HG03571 (cell line): Measurements from ENCODE around the gene HYDIN.
"Not testable (repeated sequence)": the region's sequence is repeated elsewhere in the genome, so short reads cannot be mapped to it uniquely, and the experiment has no call there.

Experiments
- ATAC-seq: cut with Tn5 transposase; IDR thresholded peaks from one replicate; pipeline ENCODE4 v1.9.1; 2021; ENCODE audit not compliant: unreplicated experiment

Gene HYDIN

DNA sequence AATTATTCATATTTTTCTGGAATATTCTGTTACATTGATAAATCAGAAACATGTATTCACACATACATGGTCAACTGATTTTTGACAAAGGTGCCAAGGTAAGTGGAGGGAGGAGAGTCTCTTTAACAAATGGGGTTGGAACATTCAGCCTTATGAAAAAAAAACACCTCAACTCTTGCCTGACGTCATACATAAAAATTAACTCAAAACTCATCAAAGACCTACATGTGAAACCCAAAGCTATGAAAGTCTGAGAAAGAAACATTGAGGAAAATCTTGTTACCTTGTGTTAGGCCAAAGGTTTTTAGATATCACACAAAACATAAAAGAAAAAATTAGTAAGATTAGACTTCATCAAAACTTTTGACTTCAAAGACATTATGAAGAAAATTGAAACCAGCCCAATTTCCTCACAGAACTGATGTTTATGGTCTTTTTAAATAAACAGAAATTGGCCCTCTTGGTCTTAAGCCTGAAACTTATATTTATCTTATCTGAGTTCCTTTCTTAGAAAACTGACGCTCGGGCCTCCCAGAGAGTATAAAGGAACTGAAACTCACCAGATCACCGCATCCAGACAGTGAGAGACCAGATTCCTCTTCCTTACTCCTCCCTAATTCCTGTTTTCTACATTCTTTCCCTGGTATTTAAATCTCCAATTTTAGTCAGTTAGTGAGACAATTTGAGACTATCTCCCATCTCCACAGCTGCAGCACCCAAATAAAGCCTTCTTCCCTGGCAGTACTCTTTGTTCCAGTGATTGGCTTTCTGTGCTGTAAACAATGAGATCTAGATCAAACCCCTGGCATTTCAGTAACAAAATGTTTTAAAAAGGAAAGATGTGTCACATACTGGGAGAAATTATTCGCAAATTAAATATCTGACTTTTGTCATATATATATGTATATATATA, 4.0 kb downstream of the HYDIN start:
- ATAC-seq: no peak

DNA sequence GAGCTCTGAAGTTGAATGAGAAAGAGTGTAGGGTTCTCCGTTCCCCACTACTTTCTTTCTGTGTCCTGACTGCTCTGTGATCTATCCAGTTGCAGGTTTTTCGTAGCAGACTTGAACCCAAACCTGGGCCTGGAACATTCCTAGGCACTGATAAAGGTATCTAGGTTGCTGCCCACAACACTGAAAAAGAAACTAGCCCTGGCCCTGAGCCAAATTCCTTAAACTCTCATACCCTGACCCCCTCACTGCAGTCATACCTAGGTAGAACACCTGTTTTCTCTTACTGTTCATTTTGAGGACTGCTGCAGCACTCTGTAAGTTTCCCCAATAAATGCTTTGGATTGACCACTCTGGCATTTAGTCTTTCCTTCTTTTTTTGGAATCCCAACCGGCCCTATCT, 5.4 kb downstream of the HYDIN start:
- no peak for ATAC-seq

GRCh38 chr16:71218306-71218963, 12.1 kb downstream of the HYDIN start:
- ATAC-seq: no peak

GRCh38 chr16:71217506-71217905, 13.0 kb downstream of the HYDIN start:
- no peak for ATAC-seq

GRCh38 chr16:71216714-71217113, 13.8 kb downstream of the HYDIN start:
- no peak for ATAC-seq

DNA sequence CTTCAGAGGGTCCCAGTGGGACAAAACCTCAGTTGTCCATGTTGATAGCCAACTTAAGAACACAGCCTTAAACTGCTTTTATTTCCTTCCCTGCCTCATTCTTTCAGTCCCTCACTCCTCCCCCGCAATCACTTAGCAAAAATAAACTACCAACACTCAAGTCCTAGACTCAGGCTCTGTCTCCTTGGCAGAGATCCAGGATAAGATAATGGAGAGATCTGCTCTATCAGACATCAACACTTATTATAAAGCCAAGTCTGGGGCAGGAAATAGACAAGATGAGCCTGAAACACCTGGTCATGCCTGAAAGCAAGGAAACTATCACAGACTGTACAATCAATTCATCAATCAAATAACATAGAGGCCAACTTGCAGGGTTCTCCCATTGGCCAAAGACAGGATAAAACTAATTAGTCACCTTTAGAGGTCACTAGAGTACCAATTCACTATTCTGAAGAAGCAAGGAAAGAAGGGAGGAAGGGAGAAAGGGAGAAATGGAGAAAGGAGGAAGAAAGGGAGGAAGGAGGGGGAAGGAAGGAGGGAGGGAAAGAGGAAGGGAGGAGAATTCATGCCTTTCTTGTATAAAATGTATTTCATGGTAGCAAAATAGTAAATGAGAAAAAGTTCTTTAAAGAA, 15.7 kb downstream of the HYDIN start:
- no peak for ATAC-seq

DNA sequence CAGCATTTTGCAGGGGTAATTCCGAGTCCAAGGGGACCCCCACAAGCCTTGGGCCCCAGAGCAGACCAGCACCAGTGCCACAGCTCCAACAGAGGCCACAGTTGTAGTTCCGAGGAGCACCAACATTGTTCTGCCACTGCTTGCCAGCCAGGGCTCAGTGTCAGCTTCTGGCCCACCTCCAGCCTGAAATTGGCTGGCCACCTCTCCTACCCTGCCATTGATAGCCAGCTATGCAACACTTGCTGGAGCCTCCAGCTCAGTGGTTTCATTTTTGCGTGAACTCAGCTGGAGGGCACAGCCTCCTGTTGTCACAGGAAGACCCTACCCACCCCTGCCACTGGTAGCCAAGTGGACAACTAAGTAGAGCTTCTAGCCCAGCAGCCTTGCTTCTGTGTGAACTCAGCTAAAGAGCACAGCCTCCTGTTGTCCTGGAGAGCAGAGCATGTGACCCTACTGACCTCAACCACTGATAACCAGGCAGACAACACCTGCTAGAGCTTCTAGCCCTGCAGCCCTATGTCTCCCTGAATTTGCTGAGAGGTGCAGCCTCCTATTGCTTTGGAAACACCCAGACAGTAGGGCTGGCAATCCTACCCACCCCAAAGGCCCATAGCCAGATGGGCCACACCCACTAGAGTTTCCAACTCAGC, 24.9 kb downstream of the HYDIN start:
- no peak for ATAC-seq

- ATAC-seq: no peak
Observed at GRCh38 chr16:71203631-71204030, 26.9 kb downstream of the HYDIN start.

- no peak for ATAC-seq
Observed at GRCh38 chr16:71201556-71201955, 29.0 kb downstream of the HYDIN start.

DNA sequence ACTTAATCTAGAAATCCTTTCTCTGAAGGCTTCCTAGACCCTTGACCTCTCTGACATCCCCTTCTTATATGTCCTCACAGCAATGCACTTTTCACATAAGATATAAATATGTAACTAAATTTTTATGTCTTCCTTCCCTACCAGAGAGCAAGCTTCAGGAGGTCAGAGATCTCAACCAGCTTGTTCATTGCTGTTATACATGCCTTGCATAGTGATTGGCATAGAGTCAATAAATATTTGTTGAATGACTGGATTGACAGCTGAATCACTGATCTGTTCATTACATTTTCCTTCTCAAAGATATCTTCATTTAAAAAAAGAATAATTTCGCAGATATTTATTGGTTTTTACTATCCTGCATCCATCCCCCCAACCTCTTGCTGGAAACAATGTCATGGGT, 29.5 kb downstream of the HYDIN start:
- no peak for ATAC-seq

GRCh38 chr16:71198408-71198807, 32.1 kb downstream of the HYDIN start:
- ATAC-seq: no peak

GRCh38 chr16:71192387-71192786, 38.1 kb downstream of the HYDIN start:
- no peak for ATAC-seq

DNA sequence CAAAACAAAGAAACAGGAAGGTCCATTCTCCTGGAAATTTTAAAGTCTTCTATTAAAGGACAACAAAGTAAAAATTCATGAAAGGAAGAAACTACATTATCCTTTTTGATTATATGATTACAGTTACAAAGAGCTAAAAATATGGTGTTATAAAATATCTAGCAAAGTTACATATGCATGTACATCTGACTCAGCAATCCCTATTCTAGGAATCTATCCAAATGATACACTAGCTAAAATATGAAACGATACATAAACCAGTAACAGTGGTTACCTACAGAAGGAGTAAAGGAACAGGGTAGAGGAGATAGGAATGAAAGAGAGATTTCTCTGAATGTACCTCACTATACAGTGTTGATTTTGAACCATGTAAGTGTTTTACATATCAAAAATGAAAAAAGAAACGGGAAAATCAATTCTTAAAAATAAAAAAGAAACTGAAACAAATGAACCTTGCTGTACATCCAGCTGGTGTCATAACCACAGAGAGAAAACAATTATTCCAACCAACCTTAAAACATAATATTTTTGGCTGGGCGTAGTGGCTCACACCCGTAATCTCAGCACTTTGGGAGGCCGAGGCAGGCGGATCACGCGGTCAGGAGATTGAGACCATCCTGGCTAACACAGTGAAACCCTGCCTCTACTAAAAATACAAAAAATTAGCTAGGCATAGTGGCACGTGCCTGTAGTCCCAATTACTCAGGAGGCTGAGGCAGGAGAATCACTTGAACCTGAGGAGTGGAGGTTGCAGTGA, 41.4 kb downstream of the HYDIN start:
- ATAC-seq: no peak

DNA sequence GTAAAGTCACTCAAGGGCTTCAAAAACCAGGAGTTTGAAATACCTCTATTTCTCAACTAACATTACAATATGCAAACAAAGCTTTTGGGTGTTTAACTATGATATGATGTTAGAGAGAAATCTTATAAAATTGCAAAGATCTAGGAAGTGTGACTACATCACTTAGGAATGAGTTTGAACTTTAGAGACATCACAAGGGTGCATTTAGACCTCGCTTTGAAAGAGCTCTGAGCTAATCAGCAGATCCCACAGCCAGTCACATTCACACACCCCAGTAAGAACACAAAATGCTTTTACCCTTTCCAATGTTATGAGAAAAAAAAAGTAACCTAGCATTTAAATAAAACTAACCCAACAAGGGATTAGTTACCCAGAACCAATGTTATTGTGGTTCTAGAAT, 45.2 kb downstream of the HYDIN start:
- no peak for ATAC-seq

- no peak for ATAC-seq
Observed at GRCh38 chr16:71179569-71179968, 51.0 kb downstream of the HYDIN start.

DNA sequence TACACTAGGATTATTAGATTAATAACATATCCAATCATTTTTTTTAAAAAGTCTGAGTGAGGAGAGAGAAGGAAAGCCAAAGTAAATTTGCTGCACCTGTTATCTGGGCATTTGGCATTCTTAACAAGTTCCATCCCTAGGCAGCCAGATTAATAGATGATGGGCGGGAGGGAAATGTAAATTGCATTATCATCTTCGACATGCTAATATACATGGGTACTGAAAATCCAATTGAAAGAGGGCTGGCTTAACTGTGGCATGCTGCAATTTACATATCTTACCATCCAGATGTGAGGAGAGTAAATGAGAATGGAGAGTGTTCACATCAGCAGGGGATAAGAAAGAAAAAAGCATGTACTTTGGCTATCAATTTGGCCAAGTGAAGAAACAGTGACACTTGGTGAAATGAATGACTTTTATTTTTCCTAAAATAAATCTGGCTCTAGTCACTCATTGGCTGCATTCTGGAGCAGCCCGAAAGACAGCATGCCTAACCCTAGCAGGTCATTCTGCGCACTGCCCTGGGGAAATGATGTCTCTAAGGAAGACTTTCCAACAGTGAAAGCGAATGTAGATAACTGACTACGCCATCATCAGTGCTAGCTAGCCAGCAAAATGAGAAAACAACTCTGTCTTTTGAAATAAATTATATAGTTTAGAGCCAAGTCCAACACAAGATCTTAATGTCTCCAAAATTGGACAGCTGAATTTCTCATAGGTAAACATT, 57.9 kb downstream of the HYDIN start:
- no peak for ATAC-seq

- ATAC-seq: not testable (repeated sequence)
Observed at GRCh38 chr16:71161007-71161406, 69.5 kb downstream of the HYDIN start.

DNA sequence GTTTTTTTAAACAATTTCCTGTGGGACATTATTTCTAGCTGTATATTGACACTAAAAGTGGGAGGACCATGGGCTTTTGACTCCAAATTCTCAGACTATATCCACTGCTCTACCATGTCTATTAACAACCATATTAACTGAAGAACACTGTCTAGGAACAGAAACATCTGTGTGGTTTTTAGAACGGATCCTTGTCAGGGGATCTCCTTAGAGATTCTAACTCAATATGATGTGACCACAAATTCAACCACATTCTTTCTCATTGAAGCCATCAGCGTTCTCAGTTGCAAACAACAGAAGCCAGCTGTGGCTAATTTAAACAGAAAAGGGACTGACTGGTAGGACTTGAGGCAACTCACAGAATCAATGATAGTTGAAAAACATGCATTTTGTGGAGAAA, 73.2 kb downstream of the HYDIN start:
- ATAC-seq: not testable (repeated sequence)

GRCh38 chr16:71153329-71153728, 77.2 kb downstream of the HYDIN start:
- not testable (repeated sequence) for ATAC-seq

DNA sequence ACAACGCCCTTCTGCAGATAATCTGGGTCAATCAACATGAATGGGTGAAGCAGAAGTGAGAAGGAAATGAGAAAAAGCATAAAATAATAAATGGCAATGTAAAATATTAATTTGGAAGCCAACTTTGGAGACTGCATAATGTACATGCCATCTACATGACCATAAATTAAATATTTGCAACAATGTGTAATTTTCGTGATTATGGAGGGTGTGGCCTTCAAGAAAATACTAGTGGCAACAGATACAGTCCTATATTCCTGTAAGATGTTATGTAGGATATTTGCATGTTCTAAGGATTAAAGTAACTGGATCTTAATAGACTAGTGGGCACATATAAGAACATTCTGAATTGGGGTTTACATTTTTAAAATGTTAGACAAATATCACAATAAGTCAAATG, 78.9 kb downstream of the HYDIN start:
- ATAC-seq: not testable (repeated sequence)
